Astrocyte (in vitro differentiated cells and primary cell): ENCODE results near the gene XYLT1. TPM values are rescaled to one million over a fixed set of nuclear protein-coding genes. Genes with fewer than 3 reads are reported as not detected.

Experiments used
- DNase-seq: peaks from one replicate; pipeline ENCODE4 v3.0.0-alpha.2; 2010; ENCODE audit warnings: low read depth
- FAIRE-seq: peaks from 2 replicates; lab custom pipeline; 2011; peaks lifted over from hg19 to GRCh38; lab: Jason Lieb, UNC
- H2AFZ ChIP-seq: 2 replicates; pipeline ENCODE4 v1.6.0; 2012; ENCODE audit warnings: low read depth, low read length, inconsistent platforms
- H3K27ac ChIP-seq: 2 replicates; pipeline ENCODE4 v1.5.1; 2011; ENCODE audit warnings: low read depth, low read length, inconsistent platforms
- H3K27me3 ChIP-seq: 2 replicates; pipeline ENCODE4 v1.6.0; 2011; ENCODE audit warnings: low read length, inconsistent platforms; ENCODE audit not compliant: insufficient read depth
- H3K36me3 ChIP-seq: 2 replicates; pipeline ENCODE4 v1.5.1; 2011; ENCODE audit warnings: low read length, inconsistent platforms; ENCODE audit not compliant: insufficient read depth
- H3K4me1 ChIP-seq: 2 replicates; pipeline ENCODE4 v1.5.1; 2011; ENCODE audit warnings: low read length, inconsistent platforms; ENCODE audit not compliant: insufficient read depth
- H3K4me2 ChIP-seq: 2 replicates; pipeline ENCODE4 v1.6.0; 2012; ENCODE audit warnings: low read length, inconsistent platforms
- H3K4me3 ChIP-seq: 2 replicates; pipeline ENCODE4 v1.5.1; 2011; ENCODE audit warnings: low read depth, mild to moderate bottlenecking, low read length, inconsistent platforms; ENCODE audit not compliant: insufficient read depth
- H3K79me2 ChIP-seq: 2 replicates; pipeline ENCODE4 v1.6.0; 2012; ENCODE audit warnings: mild to moderate bottlenecking, low read length, inconsistent platforms; ENCODE audit not compliant: insufficient read depth
- H3K9ac ChIP-seq: 2 replicates; pipeline ENCODE4 v1.6.0; 2012; ENCODE audit warnings: mild to moderate bottlenecking, low read length, inconsistent platforms
- H3K9me3 ChIP-seq: 2 replicates; pipeline ENCODE4 v1.5.1; 2012; ENCODE audit warnings: low read depth, mild to moderate bottlenecking, low read length, inconsistent platforms; ENCODE audit not compliant: insufficient read depth
- H4K20me1 ChIP-seq: 2 replicates; pipeline ENCODE4 v1.6.0; 2012; ENCODE audit warnings: low read length, inconsistent platforms; ENCODE audit not compliant: insufficient read depth
- H3K27ac Mint-ChIP-seq: one replicate; pipeline ENCODE4 v1.8.0; 2021; ENCODE audit warnings: mild to moderate bottlenecking, mixed read lengths; ENCODE audit not compliant: unreplicated experiment
- H3K27me3 Mint-ChIP-seq: one replicate; pipeline ENCODE4 v1.8.0; 2021; ENCODE audit warnings: low read depth, mixed read lengths; ENCODE audit not compliant: unreplicated experiment
- H3K36me3 Mint-ChIP-seq: one replicate; pipeline ENCODE4 v1.8.0; 2021; ENCODE audit warnings: low read depth, mixed read lengths; ENCODE audit not compliant: unreplicated experiment
- H3K4me1 Mint-ChIP-seq: one replicate; pipeline ENCODE4 v1.8.0; 2021; ENCODE audit warnings: low read depth, mixed read lengths; ENCODE audit not compliant: unreplicated experiment
- H3K4me3 Mint-ChIP-seq: one replicate; pipeline ENCODE4 v1.8.0; 2021; ENCODE audit warnings: mild to moderate bottlenecking, moderate library complexity, mixed read lengths; ENCODE audit not compliant: unreplicated experiment
- H3K9me3 Mint-ChIP-seq: one replicate; pipeline ENCODE4 v1.8.0; 2021; ENCODE audit warnings: mild to moderate bottlenecking, mixed read lengths; ENCODE audit not compliant: unreplicated experiment
- CTCF ChIP-seq: IDR thresholded peaks from 2 replicates; pipeline ENCODE4 v1.5.1; 2011; ENCODE audit warnings: low read depth, mild to moderate bottlenecking, inconsistent platforms, low read length, moderate library complexity; ENCODE audit not compliant: insufficient read depth
- EZH2 ChIP-seq: IDR thresholded peaks from 2 replicates; pipeline ENCODE4 v1.6.1; 2012; ENCODE audit warnings: mild to moderate bottlenecking, low read length, inconsistent platforms; ENCODE audit not compliant: insufficient read depth
- total RNA-seq: library from RNA; stranded (reverse); gene quantifications from 2 replicates; pipeline ENCODE4 v1.2.1, GENCODE V29; 2021

The XYLT1 gene
- total RNA-seq, 1 donor from 2014 or later = 22.9 TPM

DNA sequence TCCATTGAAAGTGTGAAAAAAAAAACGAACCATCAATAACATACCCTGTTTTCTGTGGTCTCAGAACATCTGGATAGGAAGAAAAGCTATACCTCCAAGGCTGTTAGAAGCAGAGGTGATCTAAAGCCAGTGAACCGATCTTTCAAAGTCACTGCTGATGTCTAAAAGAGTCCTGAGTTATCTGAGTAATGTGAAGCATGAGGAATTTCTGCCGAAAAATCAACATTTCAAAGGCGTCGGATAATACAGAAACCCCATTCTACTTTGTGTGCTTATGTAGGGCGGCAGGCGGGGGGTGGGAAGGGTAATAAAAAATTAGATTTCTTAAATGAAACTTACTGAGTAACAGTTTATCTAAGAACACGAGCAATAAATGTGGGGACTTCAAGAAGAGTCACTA is 3.9 kb downstream of the XYLT1 start:
- Histone ChIP-seq H3K79me2 (peaks cover 81% of the 10 kb centered on the region), H3K27me3 (no peaks in the 10 kb centered on the region), H3K36me3 (peaks cover 4% of the 10 kb centered on the region), H3K9me3 (no peaks in the 10 kb centered on the region), H4K20me1 (peaks cover 72% of the 10 kb centered on the region), H2AFZ (no peak overlapping the region), H3K27ac (no peak overlapping the region), H3K4me2 (peak overlapping the region; percentile 96), H3K9ac (peak overlapping the region; percentile 91), H3K4me1 (peaks cover 21% of the 10 kb centered on the region), H3K4me3 (peak overlapping the region; percentile 78)
- Mint-ChIP-seq H3K9me3 (peaks cover 1% of the 10 kb centered on the region), H3K36me3 (no peaks in the 10 kb centered on the region), H3K4me1 (peaks cover 27% of the 10 kb centered on the region), H3K27me3 (peaks cover 1% of the 10 kb centered on the region), H3K27ac (peak overlapping the region; percentile 20), H3K4me3 (peak overlapping the region; percentile 50)
- no peak for TF ChIP-seq CTCF
- no peak for TF ChIP-seq EZH2
- FAIRE-seq (no peak), DNase-seq (no peak)

GRCh38 chr16:17465460-17465859 is 5.3 kb downstream of the XYLT1 start:
- peak overlapping the region; percentile 52 for H3K4me2 ChIP-seq

More at GRCh38 chr16:17465460-17465859, 5.3 kb downstream of the XYLT1 start:
- Mint-ChIP-seq H3K4me1 (peaks cover 31% of the 10 kb centered on the region), H3K27ac (no peak overlapping the region), H3K36me3 (no peaks in the 10 kb centered on the region), H3K4me3 (no peak overlapping the region), H3K27me3 (peaks cover 1% of the 10 kb centered on the region), H3K9me3 (peaks cover 1% of the 10 kb centered on the region)
- no peak overlapping the region for H3K9ac ChIP-seq
- no peaks in the 10 kb centered on the region for H3K9me3 ChIP-seq
- H3K36me3 ChIP-seq = peaks cover 4% of the 10 kb centered on the region
- FAIRE-seq (no peak), DNase-seq (no peak)
- H3K79me2 ChIP-seq = peaks cover 95% of the 10 kb centered on the region
- H3K4me3 ChIP-seq = no peak overlapping the region
- peaks cover 86% of the 10 kb centered on the region for H4K20me1 ChIP-seq
- no peak overlapping the region for H3K27ac ChIP-seq
- no peaks in the 10 kb centered on the region for H3K27me3 ChIP-seq
- no peak overlapping the region for H2AFZ ChIP-seq
- peaks cover 17% of the 10 kb centered on the region for H3K4me1 ChIP-seq
- no peak for TF ChIP-seq EZH2
- no peak for TF ChIP-seq CTCF
